ENCODE data around the gene AGRN. TPM values are rescaled to one million over a fixed set of nuclear protein-coding genes. Genes with fewer than 3 reads are reported as not detected.

The AGRN gene
- total RNA-seq, 1 donor: 30.0 TPM

DNA sequence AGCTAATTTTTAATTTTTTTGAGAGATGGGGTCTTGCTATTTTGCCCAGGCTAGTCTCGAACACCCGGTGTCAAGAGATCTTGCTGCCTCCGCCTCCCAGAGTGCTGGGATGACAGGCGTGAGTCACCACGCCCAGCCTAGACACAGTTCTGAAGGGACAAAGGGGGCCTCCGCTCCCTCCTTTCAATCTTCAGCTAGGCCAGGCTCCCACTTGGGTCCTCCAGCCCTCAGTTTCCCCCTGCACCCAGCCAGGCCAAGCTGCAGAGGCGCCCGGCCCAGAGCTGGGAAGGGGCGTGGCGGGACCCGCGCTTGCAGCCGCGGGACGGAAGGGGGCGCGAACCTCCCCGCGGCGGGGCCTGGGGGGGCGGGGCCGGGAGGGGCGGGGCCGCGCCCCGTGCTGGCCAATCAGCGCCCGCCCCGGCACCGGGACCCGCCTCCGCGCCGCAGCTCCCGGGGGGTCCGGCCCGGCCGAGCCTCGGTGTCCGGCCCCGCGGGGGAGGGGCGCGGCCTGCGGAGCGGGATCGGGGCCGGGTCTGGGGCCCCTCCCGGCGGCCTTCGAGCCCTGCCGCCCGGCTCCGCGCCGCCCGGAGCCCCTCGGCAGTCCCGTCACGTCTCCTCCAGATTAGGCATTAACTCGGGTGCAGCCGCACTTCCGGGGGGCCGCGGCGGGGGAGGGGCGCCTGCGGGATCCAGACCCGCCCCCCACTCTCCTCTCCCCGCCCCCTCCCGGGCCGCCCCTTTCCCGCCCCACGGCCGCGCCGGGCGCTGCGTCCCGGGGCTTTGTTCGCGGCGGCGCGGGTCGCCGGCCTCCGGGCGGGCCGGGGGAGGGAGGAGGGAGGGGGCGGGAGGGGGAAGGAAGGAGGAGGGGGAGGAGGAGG is 559 bp upstream of the AGRN start:
- H3K27me3 ChIP-seq (ENCODE audit: insufficient read depth, low read length): no peaks in the 10 kb centered on the region
- TF ChIP-seq, protein P1, sequence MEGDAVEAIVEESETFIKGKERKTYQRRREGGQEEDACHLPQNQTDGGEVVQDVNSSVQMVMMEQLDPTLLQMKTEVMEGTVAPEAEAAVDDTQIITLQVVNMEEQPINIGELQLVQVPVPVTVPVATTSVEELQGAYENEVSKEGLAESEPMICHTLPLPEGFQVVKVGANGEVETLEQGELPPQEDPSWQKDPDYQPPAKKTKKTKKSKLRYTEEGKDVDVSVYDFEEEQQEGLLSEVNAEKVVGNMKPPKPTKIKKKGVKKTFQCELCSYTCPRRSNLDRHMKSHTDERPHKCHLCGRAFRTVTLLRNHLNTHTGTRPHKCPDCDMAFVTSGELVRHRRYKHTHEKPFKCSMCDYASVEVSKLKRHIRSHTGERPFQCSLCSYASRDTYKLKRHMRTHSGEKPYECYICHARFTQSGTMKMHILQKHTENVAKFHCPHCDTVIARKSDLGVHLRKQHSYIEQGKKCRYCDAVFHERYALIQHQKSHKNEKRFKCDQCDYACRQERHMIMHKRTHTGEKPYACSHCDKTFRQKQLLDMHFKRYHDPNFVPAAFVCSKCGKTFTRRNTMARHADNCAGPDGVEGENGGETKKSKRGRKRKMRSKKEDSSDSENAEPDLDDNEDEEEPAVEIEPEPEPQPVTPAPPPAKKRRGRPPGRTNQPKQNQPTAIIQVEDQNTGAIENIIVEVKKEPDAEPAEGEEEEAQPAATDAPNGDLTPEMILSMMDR (IDR thresholded peaks at IDR 0.05; ENCODE audit: extremely low read depth, low read depth, low read length): peak; percentile 20
- H3K27ac ChIP-seq (ENCODE audit: low read depth, low read length): no peak overlapping the region
- peaks cover 4% of the 10 kb centered on the region for H4K20me1 ChIP-seq (ENCODE audit: insufficient read depth, low read length)
- H3K79me2 ChIP-seq (ENCODE audit: insufficient read depth, low read length): no peaks in the 10 kb centered on the region
- H3K36me3 ChIP-seq (ENCODE audit: insufficient read depth, low read length): no peaks in the 10 kb centered on the region
- H3K4me3 ChIP-seq (ENCODE audit: insufficient read depth, low read length): peak overlapping the region; percentile 64
- no peaks in the 10 kb centered on the region for H3K9me3 ChIP-seq (ENCODE audit: low read depth, low read length)
- peak overlapping the region; percentile 81 for H2AFZ ChIP-seq (ENCODE audit: low read length)
- H3K4me1 ChIP-seq (ENCODE audit: insufficient read depth, low read length): peaks cover 3% of the 10 kb centered on the region
- H3K4me2 ChIP-seq (ENCODE audit: insufficient read depth, low read length): peak overlapping the region; percentile 57
- DNase-seq (ENCODE audit: insufficient read length, low spot score, missing footprints): peak; percentile 100

DNA sequence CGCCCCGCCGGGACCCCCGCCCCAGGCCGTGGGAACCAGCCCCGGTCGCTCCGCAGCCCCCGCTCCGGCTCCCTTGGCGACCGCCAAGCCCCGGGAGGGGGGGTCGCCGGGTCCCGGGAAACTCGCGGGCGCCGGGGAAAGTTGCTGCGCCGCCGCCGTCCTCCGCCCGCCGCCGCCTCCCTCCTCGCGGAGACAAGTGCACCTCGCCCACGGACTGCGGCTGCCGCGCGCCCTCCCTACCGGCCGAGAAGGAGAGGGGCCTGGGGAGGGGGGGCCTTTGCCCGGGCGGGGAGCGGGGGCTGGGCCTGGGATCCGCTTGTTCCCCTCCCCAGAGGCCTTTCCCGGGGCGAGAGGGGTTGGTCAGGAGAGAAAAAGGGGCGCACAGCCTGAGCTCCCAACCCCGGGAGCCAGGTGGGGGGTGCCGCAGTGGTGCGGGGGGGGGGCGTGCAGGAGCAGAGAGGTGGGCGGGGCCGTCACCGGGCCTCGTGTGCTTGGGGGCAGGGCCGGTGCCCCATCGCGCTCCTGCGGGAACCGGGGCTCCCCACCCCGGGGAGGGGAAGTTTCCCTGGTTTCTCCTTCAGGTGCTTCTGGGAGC is 592 bp downstream of the AGRN start:
- Histone ChIP-seq H2AFZ (ENCODE audit: low read length) (no peak overlapping the region), H3K4me3 (ENCODE audit: insufficient read depth, low read length) (peak overlapping the region; percentile 66), H3K27me3 (ENCODE audit: insufficient read depth, low read length) (no peaks in the 10 kb centered on the region), H3K27ac (ENCODE audit: low read depth, low read length) (no peak overlapping the region), H3K9me3 (ENCODE audit: low read depth, low read length) (no peaks in the 10 kb centered on the region), H3K79me2 (ENCODE audit: insufficient read depth, low read length) (no peaks in the 10 kb centered on the region), H4K20me1 (ENCODE audit: insufficient read depth, low read length) (peaks cover 4% of the 10 kb centered on the region), H3K4me1 (ENCODE audit: insufficient read depth, low read length) (peaks cover 3% of the 10 kb centered on the region), H3K4me2 (ENCODE audit: insufficient read depth, low read length) (peak overlapping the region; percentile 71), H3K36me3 (ENCODE audit: insufficient read depth, low read length) (no peaks in the 10 kb centered on the region)
- TF ChIP-seq, protein P1 (IDR thresholded peaks at IDR 0.05; ENCODE audit: extremely low read depth, low read depth, low read length): no peak
- DNase-seq (ENCODE audit: insufficient read length, low spot score, missing footprints): peak; percentile 93

DNA sequence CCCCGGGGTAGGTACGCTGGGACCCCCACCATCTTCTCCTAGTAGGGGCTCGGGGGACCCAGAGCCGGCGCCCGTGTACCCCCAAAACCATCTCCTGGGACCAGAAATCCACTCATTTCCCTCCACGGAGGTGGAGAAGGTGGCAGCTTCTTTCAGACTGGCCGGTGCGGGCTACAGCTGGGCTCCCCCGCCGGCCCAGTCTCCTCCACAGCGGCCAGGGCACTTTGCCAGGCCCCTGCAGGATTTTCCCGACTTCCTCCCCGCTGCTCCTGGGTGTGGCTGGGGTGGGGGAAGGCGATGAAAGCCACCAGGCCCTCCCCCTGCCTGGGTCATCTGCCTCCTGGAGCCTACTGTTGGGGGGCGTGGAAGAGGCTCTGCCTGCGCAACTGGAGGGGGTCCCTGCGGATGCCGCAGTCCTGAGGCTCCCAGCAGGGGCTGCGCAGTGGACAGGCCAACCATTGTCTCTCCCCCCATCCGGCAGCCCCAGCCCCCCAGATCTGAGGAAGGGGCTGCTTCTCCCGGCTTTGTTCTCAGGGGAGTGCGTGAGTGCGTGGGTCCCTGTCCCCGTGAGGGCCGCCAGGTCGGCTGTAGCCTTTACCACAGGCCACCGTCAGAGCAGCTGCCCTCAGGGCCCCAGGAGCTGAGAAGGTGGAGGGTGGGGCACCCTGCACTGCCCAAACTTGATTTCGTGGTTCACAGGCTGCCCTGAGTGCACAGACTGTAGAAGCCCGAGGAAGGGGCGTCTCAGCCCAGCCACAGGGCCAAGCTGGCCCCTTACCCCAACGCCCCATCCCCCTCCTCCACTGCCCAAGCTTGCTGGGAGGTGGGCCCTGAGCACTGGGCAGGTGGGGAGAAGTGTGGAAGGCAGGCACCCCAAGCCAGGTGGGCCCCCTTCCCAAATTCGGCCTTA is 1.3 kb downstream of the AGRN start:
- Histone ChIP-seq H3K27me3 (ENCODE audit: insufficient read depth, low read length) (no peaks in the 10 kb centered on the region), H2AFZ (ENCODE audit: low read length) (no peak overlapping the region), H3K27ac (ENCODE audit: low read depth, low read length) (no peak overlapping the region), H3K79me2 (ENCODE audit: insufficient read depth, low read length) (no peaks in the 10 kb centered on the region), H3K4me1 (ENCODE audit: insufficient read depth, low read length) (peaks cover 3% of the 10 kb centered on the region), H4K20me1 (ENCODE audit: insufficient read depth, low read length) (peaks cover 4% of the 10 kb centered on the region), H3K4me3 (ENCODE audit: insufficient read depth, low read length) (peak overlapping the region; percentile 66), H3K9me3 (ENCODE audit: low read depth, low read length) (no peaks in the 10 kb centered on the region), H3K4me2 (ENCODE audit: insufficient read depth, low read length) (peak overlapping the region; percentile 61), H3K36me3 (ENCODE audit: insufficient read depth, low read length) (no peaks in the 10 kb centered on the region)
- TF ChIP-seq, protein P1 (IDR thresholded peaks at IDR 0.05; ENCODE audit: extremely low read depth, low read depth, low read length): no peak
- DNase-seq (ENCODE audit: insufficient read length, low spot score, missing footprints): peak; percentile 98

All from osteoblast (primary cell).